Gastrocnemius medialis (tissue), 4 donors: Measurements from ENCODE around the gene SHROOM3.

Source experiments
- POLR2A ChIP-seq, 2 donors: fragments of 450-650 bp; IDR thresholded peaks; one replicate each; pipeline ENCODE4 v1.6.1; 2017; ENCODE audit warnings: antibody characterized with exemption in 2 of 2, mild to moderate bottlenecking in 2 of 2, moderate library complexity in 2 of 2
- TF ChIP-seq, protein P1 (sequence below), 5 experiments: fragments of 450-650 bp in 3 of 5; fragments of 200-600 bp in 2 of 5; sonication (generic) in 2 of 5; IDR thresholded peaks in 4 of 5; conservative IDR thresholded peaks in 1 of 5; 1 replicate in 4 of 5; 2 replicates in 1 of 5; pipeline ENCODE4 v1.5.1; 2016 to 2019; ENCODE audit warnings: antibody characterized with exemption in 5 of 5, mild to moderate bottlenecking in 3 of 5, moderate library complexity in 3 of 5

DNA sequence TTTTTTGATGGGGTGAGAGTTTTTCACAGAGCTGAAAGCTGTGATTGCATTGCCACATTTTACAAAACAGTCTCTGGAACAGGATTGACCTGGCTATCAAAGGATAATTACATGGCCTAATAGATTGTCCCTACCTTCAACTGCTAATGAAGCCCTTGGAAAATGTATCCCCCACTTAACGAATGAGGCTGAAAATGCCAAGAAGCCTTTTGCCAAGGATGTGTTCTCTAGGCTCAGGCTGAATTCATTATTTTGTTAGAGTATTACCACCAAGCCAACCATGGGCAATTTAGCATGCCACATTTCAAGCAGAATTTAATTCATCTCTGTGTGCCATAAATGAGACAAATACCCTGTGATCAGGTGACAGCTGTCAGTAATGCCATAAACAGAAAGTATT is 35.5 kb downstream of the SHROOM3 start:
- TF ChIP-seq, protein P1, sequence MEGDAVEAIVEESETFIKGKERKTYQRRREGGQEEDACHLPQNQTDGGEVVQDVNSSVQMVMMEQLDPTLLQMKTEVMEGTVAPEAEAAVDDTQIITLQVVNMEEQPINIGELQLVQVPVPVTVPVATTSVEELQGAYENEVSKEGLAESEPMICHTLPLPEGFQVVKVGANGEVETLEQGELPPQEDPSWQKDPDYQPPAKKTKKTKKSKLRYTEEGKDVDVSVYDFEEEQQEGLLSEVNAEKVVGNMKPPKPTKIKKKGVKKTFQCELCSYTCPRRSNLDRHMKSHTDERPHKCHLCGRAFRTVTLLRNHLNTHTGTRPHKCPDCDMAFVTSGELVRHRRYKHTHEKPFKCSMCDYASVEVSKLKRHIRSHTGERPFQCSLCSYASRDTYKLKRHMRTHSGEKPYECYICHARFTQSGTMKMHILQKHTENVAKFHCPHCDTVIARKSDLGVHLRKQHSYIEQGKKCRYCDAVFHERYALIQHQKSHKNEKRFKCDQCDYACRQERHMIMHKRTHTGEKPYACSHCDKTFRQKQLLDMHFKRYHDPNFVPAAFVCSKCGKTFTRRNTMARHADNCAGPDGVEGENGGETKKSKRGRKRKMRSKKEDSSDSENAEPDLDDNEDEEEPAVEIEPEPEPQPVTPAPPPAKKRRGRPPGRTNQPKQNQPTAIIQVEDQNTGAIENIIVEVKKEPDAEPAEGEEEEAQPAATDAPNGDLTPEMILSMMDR (IDR thresholded peaks at IDR 0.05 in 4 of 5, conservative IDR thresholded peaks at IDR 0.05 in 1 of 5) = no peak
- TF ChIP-seq POLR2A (IDR thresholded peaks at IDR 0.05) = no peak
